ENCODE data around the gene FSIP1.

The FSIP1 gene

GRCh38 chr15:39608185-39609139, 174.2 kb downstream of the FSIP1 start:
- no peak for TF ChIP-seq CTCF (IDR thresholded peaks at IDR 0.05; ENCODE audit: borderline replicate concordance, control extremely low read depth, extremely low read depth, insufficient read depth, missing control alignments)
- in situ Hi-C loops (cut with MboI; ENCODE audit: low sequenced_read_pairs, unreplicated experiment): no loop called here
- no peak for DNase-seq (ENCODE audit: low spot score)

GRCh38 chr15:39605146-39605545, 177.5 kb downstream of the FSIP1 start:
- no peak for DNase-seq (ENCODE audit: low spot score)
- in situ Hi-C loops (cut with MboI; ENCODE audit: low sequenced_read_pairs, unreplicated experiment): no loop called here
- TF ChIP-seq CTCF (IDR thresholded peaks at IDR 0.05; ENCODE audit: borderline replicate concordance, control extremely low read depth, extremely low read depth, insufficient read depth, missing control alignments): no peak

- in situ Hi-C loops (cut with MboI; ENCODE audit: low sequenced_read_pairs, unreplicated experiment): no loop called here
Measured at GRCh38 chr15:39602143-39602542, 180.5 kb downstream of the FSIP1 start.

GRCh38 chr15:39599871-39600270, 182.8 kb downstream of the FSIP1 start:
- in situ Hi-C loops (cut with MboI; ENCODE audit: low sequenced_read_pairs, unreplicated experiment): loop anchor here (25.0 kb wide), 1 partner anchor 888 kb away; no protein-coding TSS in a partner anchor
- TF ChIP-seq CTCF (IDR thresholded peaks at IDR 0.05; ENCODE audit: borderline replicate concordance, control extremely low read depth, extremely low read depth, insufficient read depth, missing control alignments): no peak
- no peak for DNase-seq (ENCODE audit: low spot score)

More at GRCh38 chr15:39602143-39602542, 180.5 kb downstream of the FSIP1 start:
- no peak for TF ChIP-seq CTCF (IDR thresholded peaks at IDR 0.05; ENCODE audit: borderline replicate concordance, control extremely low read depth, extremely low read depth, insufficient read depth, missing control alignments)
- no peak for DNase-seq (ENCODE audit: low spot score)

GRCh38 chr15:39598958-39599845, 183.4 kb downstream of the FSIP1 start:
- in situ Hi-C loops (cut with MboI; ENCODE audit: low sequenced_read_pairs, unreplicated experiment): loop anchor here (25.0 kb wide), 1 partner anchor 887 kb away; no protein-coding TSS in a partner anchor
- DNase-seq (ENCODE audit: low spot score): no peak
- TF ChIP-seq CTCF (IDR thresholded peaks at IDR 0.05; ENCODE audit: borderline replicate concordance, control extremely low read depth, extremely low read depth, insufficient read depth, missing control alignments): no peak

- TF ChIP-seq CTCF (IDR thresholded peaks at IDR 0.05; ENCODE audit: borderline replicate concordance, control extremely low read depth, extremely low read depth, insufficient read depth, missing control alignments): no peak
- in situ Hi-C loops (cut with MboI; ENCODE audit: low sequenced_read_pairs, unreplicated experiment): loop anchor here (25.0 kb wide), 1 partner anchor 886 kb away; no protein-coding TSS in a partner anchor
- no peak for DNase-seq (ENCODE audit: low spot score)
Measured at GRCh38 chr15:39598186-39598850, 184.3 kb downstream of the FSIP1 start.
